Neuronal stem cell (in vitro differentiated cells): ENCODE results near the gene IFFO2.

Source experiments
- DNase-seq: peaks from one replicate; pipeline ENCODE4 v3.0.0-alpha.2; 2013; ENCODE audit warnings: low spot score
- H2AFZ ChIP-seq: one replicate; pipeline ENCODE4 v1.6.1; 2013; ENCODE audit warnings: mild to moderate bottlenecking, low read length, inconsistent platforms
- H2AK5ac ChIP-seq: 2 replicates; pipeline ENCODE4 v1.6.1; 2013; ENCODE audit warnings: low read depth, mild to moderate bottlenecking, inconsistent platforms, low read length, moderate library complexity, mixed read lengths
- H2BK120ac ChIP-seq: 2 replicates; pipeline ENCODE4 v1.6.1; 2013; ENCODE audit warnings: low read depth, mild to moderate bottlenecking, inconsistent platforms, low read length, moderate library complexity, mixed read lengths
- H2BK12ac ChIP-seq: one replicate; pipeline ENCODE4 v1.6.1; 2013; ENCODE audit warnings: low read length, inconsistent platforms
- H2BK15ac ChIP-seq: 2 replicates; pipeline ENCODE4 v1.6.1; 2013; ENCODE audit warnings: mild to moderate bottlenecking, low read length, inconsistent platforms, mixed read lengths
- H2BK5ac ChIP-seq: one replicate; pipeline ENCODE4 v1.6.1; 2013; ENCODE audit warnings: inconsistent platforms, mild to moderate bottlenecking, low read length, moderate library complexity
- H3K14ac ChIP-seq: one replicate; pipeline ENCODE4 v1.6.1; 2013; ENCODE audit warnings: low read length, inconsistent platforms
- H3K18ac ChIP-seq: 2 replicates; pipeline ENCODE4 v1.6.1; 2013; ENCODE audit warnings: low read length, inconsistent platforms
- H3K23ac ChIP-seq: 2 replicates; pipeline ENCODE4 v1.6.1; 2013; ENCODE audit warnings: low read depth, mild to moderate bottlenecking, mixed read lengths, low read length, inconsistent platforms; ENCODE audit not compliant: poor library complexity
- H3K27ac ChIP-seq: replicated peaks from 3 replicates; pipeline ENCODE4 v1.5.1; 2013; ENCODE audit warnings: low read length, inconsistent platforms
- H3K27me3 ChIP-seq, 3 experiments: 2 replicates each; pipeline ENCODE4 v1.6.1; 2013; ENCODE audit warnings: low read length in 3 of 3, mild to moderate bottlenecking in 2 of 3, inconsistent platforms in 1 of 3, low read depth in 1 of 3, mixed read lengths in 1 of 3, moderate library complexity in 1 of 3; ENCODE audit not compliant: control insufficient read depth in 3 of 3, insufficient read depth in 3 of 3
- H3K36me3 ChIP-seq, 2 donors: replicated peaks in 1 of 2; 2 replicates each; pipeline ENCODE4 v1.6.1; 2013; ENCODE audit warnings: low read length in 2 of 2; ENCODE audit not compliant: control insufficient read depth in 2 of 2, insufficient read depth in 2 of 2
- H3K4ac ChIP-seq: 2 replicates; pipeline ENCODE4 v1.6.1; 2013; ENCODE audit warnings: inconsistent platforms, mild to moderate bottlenecking, low read length, moderate library complexity
- H3K4me1 ChIP-seq, 2 donors: 1 replicate in 1 of 2; 2 replicates in 1 of 2; pipeline ENCODE4 v1.6.1; 2013; ENCODE audit warnings: low read length in 2 of 2, low read depth in 1 of 2; ENCODE audit not compliant: control insufficient read depth in 2 of 2, insufficient read depth in 1 of 2
- H3K4me2 ChIP-seq: one replicate; pipeline ENCODE4 v1.6.1; 2013; ENCODE audit warnings: mild to moderate bottlenecking, low read length, inconsistent platforms; ENCODE audit not compliant: insufficient read depth, poor library complexity, severe bottlenecking
- H3K4me3 ChIP-seq, 2 donors: 2 replicates each; pipeline ENCODE4 v1.5.1; 2013; ENCODE audit warnings: low read length in 2 of 2, mild to moderate bottlenecking in 2 of 2, inconsistent platforms in 1 of 2, moderate library complexity in 1 of 2
- H3K79me1 ChIP-seq: one replicate; pipeline ENCODE4 v1.6.1; 2013; ENCODE audit warnings: low read depth, mild to moderate bottlenecking, inconsistent platforms, low read length, moderate library complexity
- H3K9ac ChIP-seq: one replicate; pipeline ENCODE4 v1.6.1; 2013; ENCODE audit warnings: mild to moderate bottlenecking, low read depth, low read length, inconsistent platforms; ENCODE audit not compliant: poor library complexity
- H3K9me3 ChIP-seq, 2 donors: replicated peaks in 1 of 2; 2 replicates each; pipeline versions ENCODE3 to v1.6.1; 2013; ENCODE audit warnings: low read length in 2 of 2, mild to moderate bottlenecking in 2 of 2, inconsistent platforms in 1 of 2, low read depth in 1 of 2, mixed read lengths in 1 of 2, moderate library complexity in 1 of 2; ENCODE audit not compliant: control insufficient read depth in 2 of 2, insufficient read depth in 1 of 2
- H4K8ac ChIP-seq: one replicate; pipeline ENCODE4 v1.6.1; 2013; ENCODE audit warnings: low read depth, mild to moderate bottlenecking, inconsistent platforms, low read length, moderate library complexity
- H4K91ac ChIP-seq: one replicate; pipeline ENCODE4 v1.6.1; 2013; ENCODE audit warnings: low read length, low read depth, mild to moderate bottlenecking, inconsistent platforms; ENCODE audit not compliant: poor library complexity
- WGBS, 2 donors: extraction: QIAGEN DNeasy Blood & Tissue Kit; methylation state at CpG; one replicate each; pipeline ENCODE4 v1.1.7; 2013; ENCODE audit warnings: missing lambda C conversion rate in 2 of 2, mixed read lengths in 1 of 2; ENCODE audit not compliant: insufficient read length in 2 of 2, insufficient replicate concordance in 1 of 2; ENCODE audit errors: extremely low coverage in 2 of 2; 5-methylcytosine and 5-hydroxymethylcytosine counted together

The IFFO2 gene

GRCh38 chr1:18939398-18940302 is 16.8 kb downstream of the IFFO2 start:
- no peak overlapping the region for H3K18ac ChIP-seq
- H4K8ac ChIP-seq, result no peak overlapping the region
- no peak overlapping the region for H2AK5ac ChIP-seq
- WGBS, 2 donors, result no CpG with 5 or more reads among the region's 7 CpGs
- no peak overlapping the region for H3K9ac ChIP-seq
- H3K14ac ChIP-seq, result no peak overlapping the region
- H3K27ac ChIP-seq, result no peak overlapping the region
- peaks cover 21 to 28% of the 10 kb centered on the region in 2 donors for H3K4me1 ChIP-seq
- no peaks in the 10 kb centered on the region for H3K9me3 ChIP-seq
- peak overlapping the region; percentile 2 for H2BK15ac ChIP-seq
- no peaks in the 10 kb centered on the region for H3K79me1 ChIP-seq
- H3K36me3 ChIP-seq, result no peaks in the 10 kb centered on the region
- no peak overlapping the region for H4K91ac ChIP-seq
- H3K4ac ChIP-seq, result no peak overlapping the region
- no peak overlapping the region for H2AFZ ChIP-seq
- H3K4me2 ChIP-seq, result no peak overlapping the region
- no peak overlapping the region for H2BK5ac ChIP-seq
- H3K4me3 ChIP-seq, result no peak overlapping the region
- H2BK12ac ChIP-seq, result no peak overlapping the region
- H3K23ac ChIP-seq, result no peak overlapping the region
- no peak for DNase-seq
- peaks cover 0 to 1% (median 0%) of the 10 kb centered on the region in 3 experiments for H3K27me3 ChIP-seq
- H2BK120ac ChIP-seq, result peak overlapping the region; percentile 24

GRCh38 chr1:18938707-18939070 is 17.8 kb downstream of the IFFO2 start:
- peak overlapping the region; percentile 52 for H2BK12ac ChIP-seq
- no peaks in the 10 kb centered on the region for H3K79me1 ChIP-seq
- DNase-seq, result no peak

GRCh38 chr1:18938008-18938706 is 18.3 kb downstream of the IFFO2 start:
- Histone ChIP-seq H2BK15ac (peak overlapping the region; percentile 50), H4K8ac (no peak overlapping the region), H3K27me3 (peaks cover 0 to 1% (median 0%) of the 10 kb centered on the region in 3 experiments), H3K79me1 (no peaks in the 10 kb centered on the region), H3K14ac (no peak overlapping the region), H3K27ac (no peak overlapping the region), H3K23ac (peak overlapping the region; percentile 82), H2AK5ac (peak overlapping the region; percentile 94), H4K91ac (no peak overlapping the region), H2AFZ (no peak overlapping the region), H3K9ac (no peak overlapping the region), H3K36me3 (no peaks in the 10 kb centered on the region), H2BK12ac (peak overlapping the region; percentile 52), H3K9me3 (no peaks in the 10 kb centered on the region), H2BK120ac (peak overlapping the region; percentile 29), H3K18ac (peak overlapping the region; percentile 89), H3K4me3 (no peak overlapping the region), H3K4ac (no peak overlapping the region), H3K4me1 (peaks cover 19 to 28% of the 10 kb centered on the region in 2 donors), H2BK5ac (no peak overlapping the region), H3K4me2 (no peak overlapping the region)
- no CpG with 5 or more reads among the region's 14 CpGs for WGBS, 2 donors
- no peak for DNase-seq

More at GRCh38 chr1:18938707-18939070, 17.8 kb downstream of the IFFO2 start:
- H3K14ac ChIP-seq, result no peak overlapping the region
- H3K4me1 ChIP-seq, result peaks cover 19 to 28% of the 10 kb centered on the region in 2 donors
- WGBS, 2 donors, result no CpG with 5 or more reads among the region's 2 CpGs
- H3K27me3 ChIP-seq, result peaks cover 0 to 1% (median 0%) of the 10 kb centered on the region in 3 experiments
- no peak overlapping the region for H3K4me2 ChIP-seq
- peak overlapping the region; percentile 50 for H2BK15ac ChIP-seq
- no peak overlapping the region for H2AFZ ChIP-seq
- H3K27ac ChIP-seq, result no peak overlapping the region
- H2BK120ac ChIP-seq, result peak overlapping the region; percentile 24
- peak overlapping the region; percentile 89 for H3K18ac ChIP-seq
- H2AK5ac ChIP-seq, result peak overlapping the region; percentile 94
- H2BK5ac ChIP-seq, result no peak overlapping the region
- H3K4ac ChIP-seq, result no peak overlapping the region
- peak overlapping the region; percentile 82 for H3K23ac ChIP-seq
- H3K9me3 ChIP-seq, result no peaks in the 10 kb centered on the region
- no peak overlapping the region for H4K91ac ChIP-seq
- H4K8ac ChIP-seq, result no peak overlapping the region
- H3K4me3 ChIP-seq, result no peak overlapping the region
- H3K36me3 ChIP-seq, result no peaks in the 10 kb centered on the region
- H3K9ac ChIP-seq, result no peak overlapping the region

GRCh38 chr1:18937539-18937938 is 18.9 kb downstream of the IFFO2 start:
- H3K9ac ChIP-seq, result no peak overlapping the region
- peak overlapping the region; percentile 94 for H2AK5ac ChIP-seq
- peaks cover 0 to 1% (median 0%) of the 10 kb centered on the region in 3 experiments for H3K27me3 ChIP-seq
- H3K4me2 ChIP-seq, result no peak overlapping the region
- no peak overlapping the region for H3K23ac ChIP-seq
- H3K4me3 ChIP-seq, result no peak overlapping the region
- H3K36me3 ChIP-seq, result no peaks in the 10 kb centered on the region
- no peak overlapping the region for H2BK120ac ChIP-seq
- H3K27ac ChIP-seq, result no peak overlapping the region
- no peak overlapping the region for H3K14ac ChIP-seq
- no peaks in the 10 kb centered on the region for H3K79me1 ChIP-seq
- H4K8ac ChIP-seq, result no peak overlapping the region
- no peaks in the 10 kb centered on the region for H3K9me3 ChIP-seq
- no peak overlapping the region for H4K91ac ChIP-seq
- no peak overlapping the region for H2AFZ ChIP-seq
- H3K18ac ChIP-seq, result peak overlapping the region; percentile 56
- H2BK15ac ChIP-seq, result no peak overlapping the region
- H2BK12ac ChIP-seq, result no peak overlapping the region
- no peak overlapping the region for H2BK5ac ChIP-seq
- no peak for DNase-seq
- H3K4ac ChIP-seq, result no peak overlapping the region
- no CpG with 5 or more reads among the region's 8 CpGs for WGBS, 2 donors
- H3K4me1 ChIP-seq, result peaks cover 19 to 28% of the 10 kb centered on the region in 2 donors
